Measurements from ENCODE around the gene GPR37L1.

The GPR37L1 gene

GRCh38 chr1:202084791-202085681 lies 37.7 kb upstream of the GPR37L1 start (continued):
- no peak for TF ChIP-seq ZNF148 (tag by site-specific recombination; IDR thresholded peaks at IDR 0.05; ENCODE audit: borderline replicate concordance)
- TF ChIP-seq WT1 (tag by site-specific recombination; IDR thresholded peaks at IDR 0.05), result peak; percentile 96
- TF ChIP-seq PRDM10 (tag by site-specific recombination; IDR thresholded peaks at IDR 0.05), result peak; percentile 81
- TF ChIP-seq ZNF266 (tag by site-specific recombination; IDR thresholded peaks at IDR 0.05; ENCODE audit: low read depth), result no peak
- TF ChIP-seq ZNF140 (tag by site-specific recombination; IDR thresholded peaks at IDR 0.05), result no peak
- TF ChIP-seq IKZF3 (tag by site-specific recombination; IDR thresholded peaks at IDR 0.05), result no peak
- TF ChIP-seq ZNF48 (tag by site-specific recombination; IDR thresholded peaks at IDR 0.05), result no peak
- 0 out of 2 replicates have a peak, but pooled peaks have one; percentile 35 for TF ChIP-seq GLIS1 (tag by site-specific recombination; IDR thresholded peaks at IDR 0.05)

GRCh38 chr1:202085682-202086373 lies 36.9 kb upstream of the GPR37L1 start:
- H3K4me3 ChIP-seq (ENCODE audit: low read depth, low read length), result no peak overlapping the region
- ChIA-PET CTCF (interaction anchor here (1.5 kb wide), 1 partner anchor 86 kb away, joined by 5 read pairs; no protein-coding TSS in a partner anchor), POLR2A (no interaction called here)
- TF ChIP-seq BCL6B (tag by site-specific recombination; IDR thresholded peaks at IDR 0.05) (no peak), PRDM10 (tag by site-specific recombination; IDR thresholded peaks at IDR 0.05) (peak; percentile 50), ZFP41 (tag by site-specific recombination; IDR thresholded peaks at IDR 0.05; ENCODE audit: borderline replicate concordance) (no peak), ATF2 (tag by site-specific recombination; IDR thresholded peaks at IDR 0.05; ENCODE audit: low read depth) (0 out of 2 replicates have a peak, but pooled peaks have one; percentile 9), ZSCAN18 (tag by site-specific recombination; IDR thresholded peaks at IDR 0.05) (no peak), REST (tag by site-specific recombination; IDR thresholded peaks at IDR 0.05) (no peak), ZBTB17 (tag by site-specific recombination; IDR thresholded peaks at IDR 0.05) (peak; percentile 22; the same call in 1 of the 2 replicates)

More at GRCh38 chr1:202085682-202086373, 36.9 kb upstream of the GPR37L1 start:
- Histone ChIP-seq H3K9me3 (ENCODE audit: control insufficient read depth, insufficient read depth, low read depth, low read length) (no peaks in the 10 kb centered on the region), H3K27ac (ENCODE audit: extremely low read depth, low read depth, low read length) (no peak overlapping the region), H3K4me1 (ENCODE audit: control insufficient read depth, insufficient read depth, low read length) (no peaks in the 10 kb centered on the region; the same call in 1 of the 2 replicates), H3K36me3 (ENCODE audit: control insufficient read depth in 2 of 2, insufficient read depth in 1 of 2, low read length in 2 of 2) (no peaks in the 10 kb centered on the region)
